Raji (cell line): ENCODE results near the gene ITSN1.

Source experiments
- POLR2A ChIP-seq: IDR thresholded peaks from 2 replicates; pipeline ENCODE4 v1.6.1; 2011; ENCODE audit warnings: low read depth, low read length, control low read depth; ENCODE audit not compliant: insufficient read depth

Gene ITSN1

DNA sequence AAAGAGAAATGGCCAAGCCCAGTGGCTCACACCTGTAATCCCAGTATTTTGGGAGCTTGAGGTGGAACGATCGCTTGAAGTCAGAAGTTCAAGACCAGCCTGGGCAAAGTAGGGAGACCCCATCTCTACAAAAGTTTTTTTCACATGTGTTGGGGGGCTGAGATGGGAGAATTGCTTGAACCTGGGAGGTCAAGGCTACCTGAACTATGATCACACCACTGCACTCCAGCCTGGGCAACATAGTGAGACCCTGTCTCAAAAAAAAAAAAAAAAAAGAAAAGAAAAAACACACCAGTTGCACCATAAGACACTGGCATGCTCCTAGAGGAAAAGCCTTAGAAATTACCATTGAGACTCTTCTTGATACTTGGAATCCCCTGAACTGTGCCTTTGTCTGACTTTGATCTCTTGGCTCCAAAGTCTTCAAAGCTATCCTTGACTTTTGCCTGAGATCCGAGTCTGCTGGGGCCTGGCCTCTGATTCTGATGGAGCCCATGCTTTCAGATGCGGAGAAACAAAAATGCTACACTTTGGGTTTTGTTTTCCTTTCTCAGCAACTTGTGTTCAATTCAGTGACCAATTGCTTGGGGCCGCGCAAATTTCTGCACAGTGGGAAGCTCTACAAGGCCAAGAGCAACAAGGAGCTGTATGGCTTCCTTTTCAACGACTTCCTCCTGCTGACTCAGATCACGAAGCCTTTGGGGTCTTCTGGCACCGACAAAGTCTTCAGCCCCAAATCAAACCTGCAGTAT, 239.6 kb downstream of the ITSN1 start:
- TF ChIP-seq POLR2A = no peak

GRCh38 chr21:33883118-33883517, 240.8 kb downstream of the ITSN1 start:
- no peak for TF ChIP-seq POLR2A

- no peak for TF ChIP-seq POLR2A
These were observed 242.3 kb downstream of the ITSN1 start for GRCh38 chr21:33884376-33885171.

DNA sequence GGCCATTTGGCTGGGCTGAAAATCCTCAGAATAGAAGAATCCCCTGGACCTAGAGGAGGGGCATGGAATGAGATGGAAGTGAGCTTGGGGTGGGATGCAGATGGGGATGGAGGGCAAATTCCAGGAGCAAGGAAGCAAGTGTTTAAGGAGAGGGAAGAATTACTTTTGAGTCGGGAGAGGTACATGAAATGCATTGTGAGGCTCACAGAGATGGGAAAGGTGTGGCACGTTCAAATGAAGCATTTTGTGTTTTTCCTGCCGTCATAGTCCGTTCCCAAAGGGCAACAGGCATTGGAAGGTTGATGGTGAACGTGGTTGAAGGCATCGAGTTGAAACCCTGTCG, 242.8 kb downstream of the ITSN1 start:
- TF ChIP-seq POLR2A = no peak

DNA sequence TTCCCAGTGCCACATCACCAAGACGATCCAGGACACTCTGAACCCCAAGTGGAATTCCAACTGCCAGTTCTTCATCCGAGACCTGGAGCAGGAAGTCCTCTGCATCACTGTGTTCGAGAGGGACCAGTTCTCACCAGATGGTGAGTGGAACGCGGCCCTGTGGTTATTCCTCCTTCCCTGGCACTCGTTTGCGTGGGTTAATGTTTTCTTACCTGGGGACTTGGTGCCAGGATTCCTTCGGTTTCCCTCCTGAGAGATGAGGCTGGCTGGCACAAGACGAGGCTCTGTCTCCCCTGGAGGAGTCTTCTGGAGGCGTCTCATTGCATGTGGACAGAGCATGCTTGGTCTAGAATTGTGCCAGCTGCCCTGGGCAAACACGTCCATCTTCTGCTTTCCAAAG, 244.0 kb downstream of the ITSN1 start:
- no peak for TF ChIP-seq POLR2A

- no peak for TF ChIP-seq POLR2A
These were observed 247.9 kb downstream of the ITSN1 start for GRCh38 chr21:33890187-33890586.

- no peak for TF ChIP-seq POLR2A
These were observed 250.6 kb downstream of the ITSN1 start for GRCh38 chr21:33892853-33893252.

GRCh38 chr21:33893917-33894316, 251.6 kb downstream of the ITSN1 start:
- TF ChIP-seq POLR2A = no peak

DNA sequence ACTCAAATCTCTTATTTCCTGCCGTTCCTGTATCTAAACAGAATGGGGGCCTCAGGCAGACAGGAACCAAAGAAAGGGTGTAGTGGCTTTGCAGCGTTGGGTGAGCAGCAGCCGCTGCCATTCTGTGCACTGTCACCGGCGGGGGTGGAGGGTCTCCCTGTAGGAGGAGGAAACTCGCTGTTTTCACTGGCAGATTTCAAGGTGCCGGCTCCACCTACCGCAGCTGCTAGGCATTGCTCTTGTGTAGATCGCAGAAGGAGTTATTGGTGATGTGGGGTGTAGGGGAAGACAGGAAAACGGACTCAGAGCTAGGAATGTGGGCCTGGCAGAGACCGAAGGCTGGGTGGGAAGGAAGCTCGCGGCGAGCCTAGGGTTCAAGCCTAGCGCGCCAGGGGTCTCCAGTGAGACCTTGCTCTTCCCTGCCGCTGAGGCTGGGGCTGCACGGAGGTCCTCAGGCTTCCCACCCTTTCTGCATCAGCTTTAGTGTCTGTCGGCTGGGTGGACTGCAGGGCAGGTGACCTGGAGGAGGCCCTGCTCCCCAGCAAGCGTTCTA, 252.5 kb downstream of the ITSN1 start:
- no peak for TF ChIP-seq POLR2A

GRCh38 chr21:33895356-33895755, 253.1 kb downstream of the ITSN1 start:
- no peak for TF ChIP-seq POLR2A

DNA sequence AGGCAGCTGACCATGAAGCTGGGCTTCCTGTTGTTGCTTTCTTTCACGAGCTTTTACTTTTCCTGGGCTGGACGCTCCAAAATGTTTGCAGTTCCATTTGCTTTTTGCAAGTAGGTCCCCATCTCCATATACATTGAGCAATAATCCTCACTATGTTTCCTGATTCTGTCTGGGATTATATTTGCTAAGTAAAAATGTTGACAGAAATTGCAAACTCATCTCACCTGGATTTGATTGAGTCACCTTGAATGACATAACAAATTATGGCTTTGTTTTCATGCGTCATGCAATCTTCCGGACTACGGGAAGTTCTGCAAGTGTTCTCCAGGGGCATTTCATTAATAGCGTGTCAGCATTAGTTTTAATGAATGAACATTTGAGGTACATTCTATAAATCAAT, 254.4 kb downstream of the ITSN1 start:
- TF ChIP-seq POLR2A = no peak

DNA sequence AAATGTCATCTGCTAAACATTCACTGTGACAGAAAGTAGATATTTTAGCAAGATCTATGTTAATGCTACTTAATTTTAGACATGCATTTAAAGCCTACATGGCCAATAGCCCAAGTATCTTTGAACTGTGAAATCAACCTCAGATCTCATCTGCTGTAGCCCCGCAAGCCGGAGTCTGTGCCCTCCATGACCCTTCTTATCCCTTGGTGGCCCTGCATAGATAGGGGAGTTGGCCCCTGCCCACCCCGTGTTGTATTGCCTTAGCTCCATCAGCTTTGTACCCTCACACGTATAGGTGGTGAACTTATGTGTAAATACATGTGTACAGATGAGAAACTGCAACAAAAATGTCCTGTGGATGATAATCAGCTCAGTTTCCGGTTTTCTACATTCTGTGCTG, 254.8 kb downstream of the ITSN1 start:
- TF ChIP-seq POLR2A = no peak

GRCh38 chr21:33897739-33898138, 255.4 kb downstream of the ITSN1 start:
- no peak for TF ChIP-seq POLR2A

DNA sequence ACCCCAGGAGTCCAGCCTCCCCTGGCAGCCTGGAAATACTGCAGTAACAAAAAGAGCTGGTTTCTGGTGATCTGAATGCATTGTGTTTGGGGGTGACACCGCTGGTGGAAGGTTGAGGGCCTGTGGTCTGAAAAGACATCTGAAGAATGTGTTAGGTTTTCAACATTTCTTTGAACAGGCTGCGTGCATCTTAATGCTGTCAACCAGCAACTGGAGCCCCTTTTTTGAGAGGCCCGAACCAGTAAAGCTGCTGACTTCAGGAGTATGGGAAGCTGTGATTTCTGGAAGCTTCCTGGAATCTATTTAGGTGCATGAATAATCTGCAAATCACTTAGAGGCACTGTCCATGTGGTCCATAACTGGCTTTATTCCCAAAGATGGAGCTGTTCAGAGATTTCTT, 256.3 kb downstream of the ITSN1 start:
- no peak for TF ChIP-seq POLR2A

DNA sequence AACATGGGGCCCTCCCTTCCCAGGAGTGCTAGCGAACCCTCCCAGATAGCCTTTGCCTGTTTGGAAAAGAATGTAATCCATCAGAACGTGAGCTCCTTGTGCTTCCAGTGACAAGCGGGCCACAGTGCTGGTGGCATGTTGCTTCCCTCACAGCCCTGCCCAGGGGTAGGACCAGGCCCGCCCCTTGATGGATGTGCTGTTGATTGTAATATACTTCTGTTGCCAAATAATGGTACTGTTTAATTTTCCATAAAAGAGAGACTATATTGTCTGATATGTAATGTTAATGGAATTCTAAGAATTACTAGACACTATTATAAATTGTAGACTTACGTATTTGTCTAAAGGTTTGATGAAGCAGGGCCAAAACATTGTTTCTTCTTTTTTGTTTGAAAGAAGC, 256.9 kb downstream of the ITSN1 start:
- TF ChIP-seq POLR2A = no peak
